Stomach (tissue), 9 donors: ENCODE results near the gene LDB2. TPM values are rescaled to one million over a fixed set of nuclear protein-coding genes. Genes with fewer than 3 reads are reported as not detected.

Experiments
- DNase-seq, 2 donors: peaks; one replicate each; pipeline versions ENCODE4 v3.0.0 to v3.0.0-alpha.2; 2013 to 2019
- H3K27ac ChIP-seq, 5 donors: fragments of 200-600 bp in 4 of 5; sonication (generic) in 4 of 5; one replicate each; pipeline ENCODE4 v1.5.1; 2013 to 2019; ENCODE audit warnings: mild to moderate bottlenecking in 1 of 5, moderate library complexity in 1 of 5
- H3K27me3 ChIP-seq, 3 donors: fragments of 200-600 bp; sonication (generic); one replicate each; pipeline ENCODE4 v1.5.1; 2017 to 2019; ENCODE audit warnings: mixed run types in 1 of 3
- H3K36me3 ChIP-seq, 4 donors: fragments of 200-600 bp; sonication (generic); 1 replicate in 3 of 4; 2 replicates in 1 of 4; pipeline ENCODE4 v1.5.1; 2016 to 2019
- H3K4me1 ChIP-seq, 4 donors: fragments of 200-600 bp; sonication (generic); one replicate each; pipeline ENCODE4 v1.5.1; 2016 to 2019
- H3K4me3 ChIP-seq, 4 donors: fragments of 200-600 bp; sonication (generic) in 3 of 4; one replicate each; pipeline ENCODE4 v1.5.1; 2016 to 2019; ENCODE audit warnings: mild to moderate bottlenecking in 1 of 4
- H3K9me3 ChIP-seq, 4 donors: fragments of 200-600 bp; sonication (generic); one replicate each; pipeline ENCODE4 v1.5.1; 2016 to 2019
- CTCF ChIP-seq, 7 experiments: fragments of 450-650 bp in 4 of 7; fragments of 200-600 bp in 3 of 7; sonication (generic) in 3 of 7; IDR thresholded peaks; one replicate each; pipeline ENCODE4 v1.5.1; 2016 to 2019; ENCODE audit warnings: antibody characterized with exemption in 7 of 7, control low read depth in 2 of 7, mild to moderate bottlenecking in 1 of 7
- EP300 ChIP-seq: sonication (generic); formaldehyde crosslinking; IDR thresholded peaks from one replicate; pipeline ENCODE4 v1.6.1; 2017; ENCODE audit warnings: antibody characterized with exemption
- POLR2A ChIP-seq, 4 donors: fragments of 450-650 bp; IDR thresholded peaks; one replicate each; pipeline ENCODE4 v1.6.1; 2016; ENCODE audit warnings: antibody characterized with exemption in 4 of 4, control low read depth in 2 of 4, mild to moderate bottlenecking in 1 of 4, moderate library complexity in 1 of 4
- POLR2AphosphoS5 ChIP-seq, 3 donors: sonication (generic); formaldehyde crosslinking; IDR thresholded peaks; one replicate each; pipeline ENCODE4 v1.6.1; 2016; ENCODE audit warnings: antibody characterized with exemption in 3 of 3
- WGBS, 5 donors: extraction: QIAGEN DNeasy Blood & Tissue Kit in 3 of 5; methylation state at CpG; one replicate each; pipeline versions ENCODE4 v1.1.5 to v1.1.7; 2013 to 2018; 5-methylcytosine and 5-hydroxymethylcytosine counted together
- intact Hi-C: fragments of 100-400 bp; cut with DNase I; formaldehyde crosslinking; loops from one replicate; pipeline ENCODE4 v1.15.1; 2023; ENCODE audit warnings: low total_unique reads
- polyA plus RNA-seq, 3 donors: library from polyadenylated mRNA; stranded (reverse); fragments of 200-250 nt; gene quantifications; one replicate each; pipeline ENCODE4 v1.2.3, GENCODE V29; 2013
- total RNA-seq, 5 donors: library from RNA; depleted of rRNA; stranded (reverse); fragments of >200 nt; gene quantifications; one replicate each; pipeline versions ENCODE4 v1.1.0 to v1.2.3, GENCODE V29; 2014 to 2016
- donor health status: healthy with polysubstance abuse.
- donor health status: Bipolar disorder and iron deficiency.
- donor health status: healthy.

Gene LDB2
- total and polyA plus RNA-seq, 8 donors = 6.2 to 63.3 (median 12.8) TPM

- Histone ChIP-seq H3K36me3 (no peaks in the 10 kb centered on the region), H3K9me3 (no peaks in the 10 kb centered on the region), H3K4me3 (no peak overlapping the region), H3K27ac (no peak overlapping the region), H3K4me1 (peaks cover 0 to 5% (median 0%) of the 10 kb centered on the region in 4 donors), H3K27me3 (no peaks in the 10 kb centered on the region)
- TF ChIP-seq EP300 (no peak), POLR2A (IDR thresholded peaks at IDR 0.05) (no peak), CTCF (IDR thresholded peaks at IDR 0.05) (no peak), POLR2AphosphoS5 (IDR thresholded peaks at IDR 0.05) (no peak)
- WGBS, 5 donors = 78 to 85% (median 81%) methylated on average over 8 of the region's 8 CpGs
- no peak for DNase-seq
- intact Hi-C loops = no loop called here
Measured at GRCh38 chr4:16758816-16759215, 139.6 kb downstream of the LDB2 start.

GRCh38 chr4:16758255-16758654 lies 140.2 kb downstream of the LDB2 start:
- H3K36me3 ChIP-seq = no peaks in the 10 kb centered on the region
- 59 to 76% (median 71%) methylated on average over 2 of the region's 2 CpGs for WGBS, 5 donors
- H3K9me3 ChIP-seq = no peaks in the 10 kb centered on the region
- no peak overlapping the region for H3K4me3 ChIP-seq
- TF ChIP-seq POLR2AphosphoS5 (IDR thresholded peaks at IDR 0.05) (no peak), CTCF (IDR thresholded peaks at IDR 0.05) (no peak), EP300 (no peak), POLR2A (IDR thresholded peaks at IDR 0.05) (no peak)
- intact Hi-C loops = no loop called here
- no peak overlapping the region for H3K27ac ChIP-seq
- DNase-seq = no peak
- no peaks in the 10 kb centered on the region for H3K27me3 ChIP-seq
- peaks cover 0 to 5% (median 0%) of the 10 kb centered on the region in 4 donors for H3K4me1 ChIP-seq

GRCh38 chr4:16757080-16757521 lies 141.3 kb downstream of the LDB2 start:
- intact Hi-C loops = no loop called here
- no peaks in the 10 kb centered on the region for H3K36me3 ChIP-seq
- H3K27ac ChIP-seq = no peak overlapping the region
- no peak for DNase-seq
- no peak overlapping the region for H3K4me3 ChIP-seq
- TF ChIP-seq POLR2A (IDR thresholded peaks at IDR 0.05) (no peak), POLR2AphosphoS5 (IDR thresholded peaks at IDR 0.05) (no peak), EP300 (no peak), CTCF (IDR thresholded peaks at IDR 0.05) (no peak)
- peaks cover 0 to 5% (median 0%) of the 10 kb centered on the region in 4 donors for H3K4me1 ChIP-seq
- no peaks in the 10 kb centered on the region for H3K27me3 ChIP-seq
- WGBS, 5 donors = 50 to 79% (median 73%) methylated on average over 14 of the region's 14 CpGs
- H3K9me3 ChIP-seq = no peaks in the 10 kb centered on the region

- no peak for TF ChIP-seq CTCF (IDR thresholded peaks at IDR 0.05)
- TF ChIP-seq EP300 = no peak
- TF ChIP-seq POLR2AphosphoS5 (IDR thresholded peaks at IDR 0.05) = no peak
- no peak for TF ChIP-seq POLR2A (IDR thresholded peaks at IDR 0.05)
- Histone ChIP-seq H3K27ac (no peak overlapping the region), H3K36me3 (no peaks in the 10 kb centered on the region), H3K9me3 (no peaks in the 10 kb centered on the region), H3K4me1 (no peaks in the 10 kb centered on the region), H3K4me3 (no peak overlapping the region), H3K27me3 (no peaks in the 10 kb centered on the region)
- intact Hi-C loops = no loop called here
- 87 to 98% (median 93%) methylated on average over 2 of the region's 2 CpGs for WGBS, 5 donors
- DNase-seq = no peak
Measured at GRCh38 chr4:16754104-16754503, 144.3 kb downstream of the LDB2 start.
